ENCODE results near the gene PIGU.

GRCh38 chr20:34724172-34724571 is 47.3 kb upstream of the PIGU start:
- TF ChIP-seq POLR2AphosphoS5 (IDR thresholded peaks at IDR 0.05; ENCODE audit: low read depth, low read length), result no peak
- TF ChIP-seq, protein P1, sequence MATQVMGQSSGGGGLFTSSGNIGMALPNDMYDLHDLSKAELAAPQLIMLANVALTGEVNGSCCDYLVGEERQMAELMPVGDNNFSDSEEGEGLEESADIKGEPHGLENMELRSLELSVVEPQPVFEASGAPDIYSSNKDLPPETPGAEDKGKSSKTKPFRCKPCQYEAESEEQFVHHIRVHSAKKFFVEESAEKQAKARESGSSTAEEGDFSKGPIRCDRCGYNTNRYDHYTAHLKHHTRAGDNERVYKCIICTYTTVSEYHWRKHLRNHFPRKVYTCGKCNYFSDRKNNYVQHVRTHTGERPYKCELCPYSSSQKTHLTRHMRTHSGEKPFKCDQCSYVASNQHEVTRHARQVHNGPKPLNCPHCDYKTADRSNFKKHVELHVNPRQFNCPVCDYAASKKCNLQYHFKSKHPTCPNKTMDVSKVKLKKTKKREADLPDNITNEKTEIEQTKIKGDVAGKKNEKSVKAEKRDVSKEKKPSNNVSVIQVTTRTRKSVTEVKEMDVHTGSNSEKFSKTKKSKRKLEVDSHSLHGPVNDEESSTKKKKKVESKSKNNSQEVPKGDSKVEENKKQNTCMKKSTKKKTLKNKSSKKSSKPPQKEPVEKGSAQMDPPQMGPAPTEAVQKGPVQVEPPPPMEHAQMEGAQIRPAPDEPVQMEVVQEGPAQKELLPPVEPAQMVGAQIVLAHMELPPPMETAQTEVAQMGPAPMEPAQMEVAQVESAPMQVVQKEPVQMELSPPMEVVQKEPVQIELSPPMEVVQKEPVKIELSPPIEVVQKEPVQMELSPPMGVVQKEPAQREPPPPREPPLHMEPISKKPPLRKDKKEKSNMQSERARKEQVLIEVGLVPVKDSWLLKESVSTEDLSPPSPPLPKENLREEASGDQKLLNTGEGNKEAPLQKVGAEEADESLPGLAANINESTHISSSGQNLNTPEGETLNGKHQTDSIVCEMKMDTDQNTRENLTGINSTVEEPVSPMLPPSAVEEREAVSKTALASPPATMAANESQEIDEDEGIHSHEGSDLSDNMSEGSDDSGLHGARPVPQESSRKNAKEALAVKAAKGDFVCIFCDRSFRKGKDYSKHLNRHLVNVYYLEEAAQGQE (IDR thresholded peaks at IDR 0.05; ENCODE audit: insufficient read depth in 1 of 2, low read depth in 2 of 2, low read length in 2 of 2), result no peak
- TF ChIP-seq TAF1 (IDR thresholded peaks at IDR 0.05; ENCODE audit: borderline replicate concordance, insufficient read depth, low read length), result no peak
- TF ChIP-seq SIN3A (IDR thresholded peaks at IDR 0.05; ENCODE audit: borderline replicate concordance, insufficient read depth, low read length), result no peak
- TF ChIP-seq FOXP2 (optimal IDR thresholded peaks at IDR 0.05; ENCODE audit: borderline replicate concordance, extremely low read depth, extremely low read length, insufficient read depth), result no peak

Data from PFSK-1 (cell line).